GM23338 (cell line): ENCODE data around the gene ZNF333. TPM values are rescaled to one million over a fixed set of nuclear protein-coding genes. Genes with fewer than 3 reads are reported as not detected.

Experiments used
- ATAC-seq: fragments of 200-7000 bp; cut with Tn5 transposase; 3 replicates; pipeline ENCODE4 v1.9.1; 2020
- DNase-seq: peaks from one replicate; pipeline ENCODE4 v3.0.0-alpha.2; 2015; ENCODE audit warnings: low spot score
- H2AFZ ChIP-seq: fragments of 200-600 bp; sonication (generic); 2 replicates; pipeline ENCODE4 v1.8.0; 2016; ENCODE audit warnings: antibody characterized with exemption, mild to moderate bottlenecking, moderate library complexity
- H3F3A ChIP-seq: fragments of 200-600 bp; sonication (generic); replicated peaks from 2 replicates; pipeline ENCODE4 v1.8.0; 2017; ENCODE audit warnings: antibody characterized with exemption, mixed run types, low read depth
- H3K27ac ChIP-seq: fragments of 200-600 bp; sonication (generic); 2 replicates; pipeline ENCODE4 v1.6.1; 2016; ENCODE audit warnings: low read depth
- H3K27me3 ChIP-seq: fragments of 200-600 bp; sonication (generic); 2 replicates; pipeline ENCODE4 v1.8.0; 2016; ENCODE audit warnings: mild to moderate bottlenecking, mixed run types, moderate library complexity; ENCODE audit not compliant: insufficient read depth
- H3K36me3 ChIP-seq: fragments of 200-600 bp; sonication (generic); 2 replicates; pipeline ENCODE4 v1.8.0; 2016; ENCODE audit warnings: mild to moderate bottlenecking; ENCODE audit not compliant: insufficient read depth
- H3K4me1 ChIP-seq: fragments of 200-600 bp; sonication (generic); 2 replicates; pipeline ENCODE4 v1.8.0; 2016; ENCODE audit warnings: mild to moderate bottlenecking, moderate library complexity; ENCODE audit not compliant: insufficient read depth
- H3K4me2 ChIP-seq: fragments of 200-600 bp; sonication (generic); 2 replicates; pipeline ENCODE4 v1.7.1; 2017; ENCODE audit warnings: mixed run types
- H3K4me3 ChIP-seq: fragments of 200-600 bp; sonication (generic); 2 replicates; pipeline ENCODE4 v1.6.1; 2016; ENCODE audit warnings: mixed run types
- H3K79me2 ChIP-seq: fragments of 200-600 bp; sonication (generic); replicated peaks from 2 replicates; pipeline ENCODE4 v1.8.0; 2017; ENCODE audit warnings: mild to moderate bottlenecking; ENCODE audit not compliant: insufficient read depth
- H3K9me2 ChIP-seq: fragments of 200-600 bp; sonication (generic); 2 replicates; pipeline ENCODE4 v1.8.0; 2017; ENCODE audit not compliant: insufficient read depth
- H4K20me1 ChIP-seq: fragments of 200-600 bp; sonication (generic); replicated peaks from 2 replicates; pipeline ENCODE4 v1.8.0; 2017; ENCODE audit warnings: mild to moderate bottlenecking; ENCODE audit not compliant: insufficient read depth
- H3K27ac Mint-ChIP-seq: 2 replicates; pipeline ENCODE4 v1.8.0; 2020; ENCODE audit warnings: inconsistent platforms, mild to moderate bottlenecking, moderate library complexity, mixed read lengths
- H3K27me3 Mint-ChIP-seq: 3 replicates; pipeline ENCODE4 v1.8.0; 2022; ENCODE audit warnings: low read depth, mild to moderate bottlenecking, moderate library complexity, mixed read lengths, inconsistent platforms; ENCODE audit not compliant: insufficient read depth, poor library complexity
- H3K36me3 Mint-ChIP-seq: 3 replicates; pipeline ENCODE4 v1.8.0; 2021; ENCODE audit warnings: low read depth, mild to moderate bottlenecking, inconsistent platforms, moderate library complexity, mixed read lengths
- H3K4me1 Mint-ChIP-seq: 3 replicates; pipeline ENCODE4 v1.8.0; 2020; ENCODE audit warnings: mild to moderate bottlenecking, inconsistent platforms, mixed read lengths
- H3K4me3 Mint-ChIP-seq: 3 replicates; pipeline ENCODE4 v1.8.0; 2021; ENCODE audit warnings: moderate library complexity, mild to moderate bottlenecking, inconsistent platforms, mixed read lengths
- H3K9me3 Mint-ChIP-seq: 3 replicates; pipeline ENCODE4 v1.8.0; 2020; ENCODE audit warnings: moderate library complexity, mild to moderate bottlenecking, inconsistent platforms, mixed read lengths
- CTCF ChIP-seq, 2 experiments: fragments of 200-600 bp in 1 of 2; sonication (generic) in 1 of 2; conservative IDR thresholded peaks; 2 replicates each; pipeline versions ENCODE4 v1.5.1 to v1.6.1; 2016 to 2017; ENCODE audit warnings: antibody characterized with exemption in 2 of 2, low read depth in 2 of 2, mild to moderate bottlenecking in 2 of 2, moderate library complexity in 1 of 2
- ETS1 ChIP-seq: IDR thresholded peaks from 2 replicates; pipeline ENCODE4 v1.6.1; 2016; ENCODE audit warnings: antibody characterized with exemption
- EZH2 ChIP-seq: fragments of 200-600 bp; sonication (generic); IDR thresholded peaks from one replicate; pipeline ENCODE4 v1.8.0; 2017; ENCODE audit warnings: antibody characterized with exemption, mild to moderate bottlenecking, low read depth; ENCODE audit not compliant: unreplicated experiment
- JUNB ChIP-seq: IDR thresholded peaks from one replicate; pipeline ENCODE4 v1.6.1; 2016; ENCODE audit warnings: antibody characterized with exemption; ENCODE audit not compliant: unreplicated experiment
- POLR2AphosphoS5 ChIP-seq: IDR thresholded peaks from 2 replicates; pipeline ENCODE4 v1.6.1; 2016; ENCODE audit warnings: antibody characterized with exemption, low read depth
- REST ChIP-seq: IDR thresholded peaks from one replicate; pipeline ENCODE4 v1.6.1; 2018; ENCODE audit warnings: antibody characterized with exemption; ENCODE audit not compliant: unreplicated experiment
- ZNF331 ChIP-seq: fragments of 250-450 bp; sonication (Bioruptor Pico); IDR thresholded peaks from 2 replicates; pipeline ENCODE4 v1.5.0; 2020; ENCODE audit warnings: low read depth, mild to moderate bottlenecking, moderate library complexity
- ZNF462 ChIP-seq: fragments of 250-450 bp; sonication (Bioruptor Pico); IDR thresholded peaks from 2 replicates; pipeline ENCODE4 v1.5.0; 2020; ENCODE audit warnings: mild to moderate bottlenecking, moderate library complexity
- polyA plus RNA-seq: library from polyadenylated mRNA; unstranded; fragments of >200 nt; fragmentation: Nextera tagmentation; extraction: Ambion mirVana; gene quantifications from 2 replicates; pipeline ENCODE4 v1.2.1, GENCODE V29; 2016
- total RNA-seq: library from RNA; depleted of rRNA; stranded (reverse); fragments of >200 nt; shearing (Covaris generic); gene quantifications from 2 replicates; pipeline ENCODE4 v1.2.3, GENCODE V29; 2014

The ZNF333 gene
- total and polyA plus RNA-seq, 2 experiments from 2014 or later, result 7.2 to 21.6 TPM

GRCh38 chr19:14669940-14670339 is 19.9 kb upstream of the ZNF333 start:
- ATAC-seq (no peak), DNase-seq (no peak)
- no peaks in the 10 kb centered on the region for H3K9me2 ChIP-seq
- no peaks in the 10 kb centered on the region for H3K27me3 ChIP-seq
- TF ChIP-seq POLR2AphosphoS5 (no peak), ZNF331 (CRISPR knock-in tag) (peak; percentile 57; the same call in 1 of the 2 replicates)
- H3K27ac Mint-ChIP-seq, result no peak overlapping the region
- no peaks in the 10 kb centered on the region for H3K79me2 ChIP-seq
- no peaks in the 10 kb centered on the region for H3K4me1 Mint-ChIP-seq
- no peaks in the 10 kb centered on the region for H4K20me1 ChIP-seq
- H2AFZ ChIP-seq, result no peak overlapping the region
- H3K9me3 Mint-ChIP-seq, result peaks cover 88% of the 10 kb centered on the region
- no peaks in the 10 kb centered on the region for H3K4me1 ChIP-seq
- no peak overlapping the region for H3K4me3 ChIP-seq
- no peaks in the 10 kb centered on the region for H3K27me3 Mint-ChIP-seq
- no peak overlapping the region for H3K4me3 Mint-ChIP-seq
- H3K27ac ChIP-seq, result no peak overlapping the region
- H3K4me2 ChIP-seq, result no peak overlapping the region
- H3K36me3 ChIP-seq, result no peaks in the 10 kb centered on the region
- peaks cover 10% of the 10 kb centered on the region; the same call in 2 of the 3 replicates for H3K36me3 Mint-ChIP-seq
- H3F3A ChIP-seq, result no peaks in the 10 kb centered on the region

- no peaks in the 10 kb centered on the region for H3K79me2 ChIP-seq
- TF ChIP-seq CTCF (conservative IDR thresholded peaks at IDR 0.05; ENCODE audit: low read depth in 2 of 2) (no peak), POLR2AphosphoS5 (no peak), JUNB (no peak), ZNF462 (CRISPR knock-in tag) (no peak), EZH2 (no peak), ETS1 (no peak), ZNF331 (CRISPR knock-in tag) (no peak), REST (no peak)
- no peaks in the 10 kb centered on the region for H3K4me1 ChIP-seq
- Mint-ChIP-seq H3K27me3 (no peaks in the 10 kb centered on the region), H3K4me3 (no peak overlapping the region), H3K36me3 (peaks cover 10% of the 10 kb centered on the region; the same call in 2 of the 3 replicates), H3K4me1 (no peaks in the 10 kb centered on the region), H3K27ac (no peak overlapping the region), H3K9me3 (peaks cover 90% of the 10 kb centered on the region)
- H2AFZ ChIP-seq, result no peak overlapping the region
- no peak for ATAC-seq
- H4K20me1 ChIP-seq, result no peaks in the 10 kb centered on the region
- H3F3A ChIP-seq, result no peaks in the 10 kb centered on the region
- no peaks in the 10 kb centered on the region for H3K27me3 ChIP-seq
- H3K9me2 ChIP-seq, result no peaks in the 10 kb centered on the region
- H3K27ac ChIP-seq, result no peak overlapping the region
- no peak overlapping the region for H3K4me2 ChIP-seq
- no peak overlapping the region for H3K4me3 ChIP-seq
- no peaks in the 10 kb centered on the region for H3K36me3 ChIP-seq
- no peak for DNase-seq
These were observed 19.4 kb upstream of the ZNF333 start for GRCh38 chr19:14670408-14670807.
